Smooth muscle cell (in vitro differentiated cells): ENCODE results near the gene XPNPEP2. TPM values are rescaled to one million over a fixed set of nuclear protein-coding genes. Genes with fewer than 3 reads are reported as not detected.

Experiments used
- DNase-seq: peaks from one replicate; lab custom pipeline; 2025; ENCODE audit not compliant: unreplicated experiment; lab: John Stamatoyannopoulos, UW
- H2AFZ ChIP-seq: fragments of 200-600 bp; sonication (generic); 2 replicates; pipeline ENCODE4 v1.6.0; 2016; ENCODE audit warnings: antibody characterized with exemption, low read depth, mild to moderate bottlenecking
- H3F3A ChIP-seq: fragments of 200-600 bp; sonication (generic); 2 replicates; pipeline ENCODE4 v1.6.0; 2017; ENCODE audit warnings: antibody characterized with exemption, low read depth
- H3K27ac ChIP-seq: fragments of 200-600 bp; sonication (generic); 2 replicates; pipeline ENCODE4 v1.5.1; 2016; ENCODE audit warnings: low read depth, mild to moderate bottlenecking
- H3K27me3 ChIP-seq: fragments of 200-600 bp; sonication (generic); 2 replicates; pipeline ENCODE4 v1.6.1; 2016; ENCODE audit warnings: low read depth, mild to moderate bottlenecking
- H3K36me3 ChIP-seq: fragments of 200-600 bp; sonication (generic); 2 replicates; pipeline ENCODE4 v1.5.1; 2016; ENCODE audit warnings: low read depth
- H3K4me1 ChIP-seq: fragments of 200-600 bp; sonication (generic); 2 replicates; pipeline ENCODE4 v1.5.1; 2016; ENCODE audit warnings: low read depth
- H3K4me2 ChIP-seq: fragments of 200-600 bp; sonication (generic); 2 replicates; pipeline ENCODE4 v1.6.0; 2016; ENCODE audit warnings: mild to moderate bottlenecking
- H3K4me3 ChIP-seq: fragments of 200-600 bp; sonication (generic); 2 replicates; pipeline ENCODE4 v1.5.1; 2016; ENCODE audit warnings: mild to moderate bottlenecking
- H3K79me2 ChIP-seq: fragments of 200-600 bp; sonication (generic); 2 replicates; pipeline ENCODE4 v1.6.0; 2016; ENCODE audit warnings: low read depth, mild to moderate bottlenecking
- H3K9ac ChIP-seq: fragments of 200-600 bp; sonication (generic); 2 replicates; pipeline ENCODE4 v1.6.0; 2016; ENCODE audit warnings: low read depth
- H3K9me3 ChIP-seq: fragments of 200-600 bp; sonication (generic); replicated peaks from 2 replicates; pipeline ENCODE4 v1.5.1; 2016; ENCODE audit warnings: low read depth
- H4K20me1 ChIP-seq: fragments of 200-600 bp; sonication (generic); 2 replicates; pipeline ENCODE4 v1.6.0; 2016; ENCODE audit warnings: low read depth
- CTCF ChIP-seq: fragments of 200-600 bp; sonication (generic); IDR thresholded peaks from 2 replicates; pipeline ENCODE4 v1.5.1; 2017; ENCODE audit warnings: borderline replicate concordance, mild to moderate bottlenecking, antibody characterized with exemption; ENCODE audit not compliant: insufficient read depth, poor library complexity, severe bottlenecking
- WGBS: methylation state at CpG from one replicate; pipeline ENCODE4 v1.1.7; 2016; ENCODE audit warnings: low lambda C conversion rate; 5-methylcytosine and 5-hydroxymethylcytosine counted together
- polyA plus RNA-seq: library from polyadenylated mRNA; unstranded; fragments of >200 nt; fragmentation: Nextera tagmentation; extraction: Ambion mirVana; gene quantifications from 2 replicates; pipeline ENCODE4 v1.2.1, GENCODE V29; 2016
- total RNA-seq: library from RNA; depleted of rRNA; stranded (reverse); fragments of >200 nt; gene quantifications from 2 replicates; pipeline ENCODE4 v1.2.3, GENCODE V29; 2014

XPNPEP2 gene
- total and polyA plus RNA-seq, 2 experiments from 2014 or later = 0.09 to 0.13 TPM

- Histone ChIP-seq H3F3A (no peaks in the 10 kb centered on the region), H3K4me1 (no peaks in the 10 kb centered on the region), H3K9me3 (no peaks in the 10 kb centered on the region), H3K36me3 (no peaks in the 10 kb centered on the region), H3K4me3 (no peak overlapping the region), H3K79me2 (no peaks in the 10 kb centered on the region), H3K27me3 (no peaks in the 10 kb centered on the region), H3K27ac (no peak overlapping the region), H3K9ac (no peak overlapping the region), H3K4me2 (no peak overlapping the region), H4K20me1 (no peaks in the 10 kb centered on the region), H2AFZ (no peak overlapping the region)
- WGBS = 60% methylated on average over 9 of the region's 9 CpGs
- no peak for TF ChIP-seq CTCF
- DNase-seq = no peak
Measured at GRCh38 chrX:129697204-129697829, 41.5 kb upstream of the XPNPEP2 start.

- H3F3A ChIP-seq = no peaks in the 10 kb centered on the region
- no peaks in the 10 kb centered on the region for H4K20me1 ChIP-seq
- no peak overlapping the region for H2AFZ ChIP-seq
- no peaks in the 10 kb centered on the region for H3K9me3 ChIP-seq
- H3K4me2 ChIP-seq = no peak overlapping the region
- TF ChIP-seq CTCF = no peak
- H3K4me3 ChIP-seq = no peak overlapping the region
- H3K9ac ChIP-seq = no peak overlapping the region
- no peaks in the 10 kb centered on the region for H3K36me3 ChIP-seq
- H3K79me2 ChIP-seq = no peaks in the 10 kb centered on the region
- H3K27me3 ChIP-seq = no peaks in the 10 kb centered on the region
- H3K4me1 ChIP-seq = no peaks in the 10 kb centered on the region
- no peak overlapping the region for H3K27ac ChIP-seq
- no peak for DNase-seq
Measured at GRCh38 chrX:129698150-129698549, 40.6 kb upstream of the XPNPEP2 start.

DNA sequence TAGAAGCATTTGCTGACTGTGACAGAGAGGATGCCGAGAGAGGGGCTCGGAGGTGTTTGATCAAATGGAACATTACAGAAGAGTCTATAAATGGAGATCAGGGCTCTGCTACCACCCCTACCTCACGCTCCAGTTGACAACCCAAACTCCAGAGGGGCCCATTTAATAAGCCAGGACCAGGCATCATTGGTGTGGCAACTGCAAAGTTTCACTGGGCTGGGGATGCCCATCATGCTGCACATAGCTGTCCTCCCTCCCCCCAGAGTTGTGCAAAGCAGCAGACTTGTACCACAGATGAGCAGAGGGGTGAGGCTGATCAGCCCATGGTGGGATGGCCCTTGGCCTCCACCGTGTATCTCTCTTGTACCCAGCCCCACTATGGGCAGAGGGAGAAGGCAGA, 38.2 kb upstream of the XPNPEP2 start:
- no peaks in the 10 kb centered on the region for H3K4me1 ChIP-seq
- WGBS = 79% methylated on average over 4 of the region's 4 CpGs
- no peaks in the 10 kb centered on the region for H3K9me3 ChIP-seq
- H3K27me3 ChIP-seq = no peaks in the 10 kb centered on the region
- no peak overlapping the region for H2AFZ ChIP-seq
- H3K79me2 ChIP-seq = no peaks in the 10 kb centered on the region
- no peaks in the 10 kb centered on the region for H4K20me1 ChIP-seq
- no peak overlapping the region for H3K9ac ChIP-seq
- no peak overlapping the region for H3K27ac ChIP-seq
- DNase-seq = no peak
- no peak for TF ChIP-seq CTCF
- no peak overlapping the region for H3K4me3 ChIP-seq
- no peaks in the 10 kb centered on the region for H3F3A ChIP-seq
- no peak overlapping the region for H3K4me2 ChIP-seq
- H3K36me3 ChIP-seq = no peaks in the 10 kb centered on the region

GRCh38 chrX:129701624-129702069, 37.1 kb upstream of the XPNPEP2 start:
- H3F3A ChIP-seq = no peaks in the 10 kb centered on the region
- no peak for DNase-seq
- H3K9me3 ChIP-seq = no peaks in the 10 kb centered on the region
- no peak overlapping the region for H3K4me2 ChIP-seq
- H3K4me1 ChIP-seq = no peaks in the 10 kb centered on the region
- H3K36me3 ChIP-seq = no peaks in the 10 kb centered on the region
- no peak for TF ChIP-seq CTCF
- 83% methylated on average over 8 of the region's 8 CpGs for WGBS
- no peak overlapping the region for H3K27ac ChIP-seq
- no peaks in the 10 kb centered on the region for H3K27me3 ChIP-seq
- no peaks in the 10 kb centered on the region for H4K20me1 ChIP-seq
- no peak overlapping the region for H3K4me3 ChIP-seq
- no peak overlapping the region for H2AFZ ChIP-seq
- no peaks in the 10 kb centered on the region for H3K79me2 ChIP-seq
- H3K9ac ChIP-seq = no peak overlapping the region
